Skeletal muscle cell (primary cell): ENCODE results near the gene CLIC5.

Source experiments
- DNase-seq: peaks from one replicate; pipeline ENCODE4 v3.0.0-alpha.2; 2010; ENCODE audit warnings: low read depth
- H3K4me3 ChIP-seq: 2 replicates; pipeline ENCODE4 v1.5.1; 2011; ENCODE audit warnings: low read depth, mild to moderate bottlenecking, control low read depth, low read length, moderate library complexity

The CLIC5 gene

DNA sequence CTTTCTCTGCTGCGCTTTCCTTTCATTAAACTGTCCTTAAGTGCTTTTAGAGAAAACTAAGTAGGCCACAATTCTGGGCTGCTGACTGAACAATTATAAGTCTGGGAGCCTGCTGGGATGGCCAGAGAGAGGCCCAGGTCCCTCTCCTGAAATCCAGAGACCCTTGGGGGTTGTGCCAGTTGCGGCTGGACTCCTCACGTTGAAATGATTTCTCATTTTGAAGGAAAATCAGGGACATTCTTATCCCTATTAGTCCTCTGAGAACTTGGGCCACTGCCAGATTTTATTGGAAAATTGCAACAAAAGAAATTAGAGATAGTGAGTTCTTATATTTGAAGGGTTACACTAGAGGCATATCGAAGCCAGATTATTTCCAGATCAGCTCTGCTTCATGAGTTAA is 145.1 kb downstream of the CLIC5 start:
- no peak for DNase-seq
- H3K4me3 ChIP-seq, result no peak overlapping the region

DNA sequence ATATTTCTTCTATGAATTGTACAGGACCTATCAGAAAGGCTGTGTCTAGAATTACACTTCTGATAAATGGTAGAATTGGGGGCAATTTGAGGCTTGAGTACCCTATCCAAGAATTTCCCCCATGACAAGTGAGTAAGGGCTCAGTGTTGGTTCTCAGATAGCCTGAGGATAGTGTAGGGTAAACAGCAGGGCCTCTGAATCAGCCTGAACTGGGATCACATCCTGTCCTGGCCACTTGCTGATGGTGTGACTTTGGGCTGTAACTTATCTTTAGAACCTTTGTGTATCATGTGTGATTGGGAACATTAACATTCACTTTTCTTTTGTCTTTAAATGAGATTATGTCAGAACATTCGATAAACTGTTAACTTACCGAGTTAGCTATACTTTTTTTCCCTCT is 151.0 kb downstream of the CLIC5 start:
- DNase-seq, result no peak
- no peak overlapping the region for H3K4me3 ChIP-seq

DNA sequence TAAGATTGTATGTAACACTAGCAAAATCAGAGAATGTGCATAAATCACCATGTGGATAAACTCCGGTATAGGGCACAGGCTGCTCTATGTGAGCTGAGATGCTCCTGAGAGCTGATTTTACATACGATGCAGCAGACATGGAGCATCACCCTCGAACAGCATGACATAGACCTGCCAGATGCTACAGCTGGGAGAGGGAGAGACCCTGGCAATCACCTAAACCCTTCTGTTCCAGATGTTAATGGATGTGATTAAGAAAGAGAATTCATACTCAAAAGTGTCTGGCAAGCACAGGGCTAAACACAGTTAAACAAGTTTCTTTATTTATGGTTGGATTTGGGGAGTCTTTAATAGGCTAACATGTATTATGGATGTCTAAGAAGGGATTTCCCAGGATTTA is 157.0 kb downstream of the CLIC5 start:
- no peak overlapping the region for H3K4me3 ChIP-seq
- DNase-seq, result no peak

DNA sequence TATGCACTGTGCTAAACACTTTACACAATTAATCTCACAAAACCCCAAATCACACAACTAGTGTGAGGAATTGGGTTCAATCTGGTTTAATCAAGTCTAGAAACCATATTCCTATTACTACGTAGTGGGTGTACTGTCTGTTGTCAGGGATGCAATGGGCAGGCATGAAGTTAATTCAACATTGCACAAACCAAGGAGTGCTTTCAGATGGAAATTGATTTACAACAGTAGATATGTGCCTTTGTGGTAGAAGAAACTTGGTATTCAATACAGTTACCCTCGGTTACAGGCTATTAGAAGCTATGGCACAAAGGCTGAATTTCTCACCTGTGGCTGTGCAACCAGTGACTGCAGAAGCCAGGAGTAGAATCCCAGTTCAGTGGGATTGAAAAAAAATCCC is 157.8 kb downstream of the CLIC5 start:
- H3K4me3 ChIP-seq, result no peak overlapping the region
- no peak for DNase-seq

DNA sequence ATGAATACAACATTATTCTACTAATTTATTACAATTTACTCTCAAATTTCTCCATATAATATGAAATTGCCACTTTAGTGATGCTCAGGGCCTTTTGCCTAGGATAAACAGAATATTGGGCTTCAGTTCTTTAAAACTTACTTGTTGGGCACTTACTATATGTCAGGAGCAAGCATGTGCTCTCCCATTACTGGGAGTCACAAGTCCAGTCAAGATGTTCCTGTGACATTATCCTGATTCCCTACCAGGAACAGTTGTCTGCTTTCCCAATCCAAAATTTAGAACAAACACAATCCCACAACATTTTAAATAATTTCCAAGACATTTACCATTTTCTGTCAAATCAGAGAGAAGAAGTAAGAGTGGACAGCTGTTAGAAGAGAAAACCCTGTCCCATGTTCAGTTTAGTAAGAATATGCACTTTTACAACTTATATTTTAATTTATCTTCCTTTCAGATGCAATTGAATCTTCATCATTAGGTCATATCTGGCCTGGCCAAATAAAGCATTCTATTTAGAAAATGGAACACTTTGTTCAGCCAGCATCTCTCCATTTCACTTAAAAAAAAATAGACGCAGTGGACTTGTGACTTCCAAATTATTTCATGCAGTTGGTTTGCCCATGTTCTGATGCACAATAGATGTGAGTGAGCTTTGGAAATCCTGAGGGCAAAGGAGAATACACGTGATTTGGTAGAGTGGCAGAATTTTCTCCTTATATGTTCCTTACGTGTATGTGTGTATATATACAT is 159.8 kb downstream of the CLIC5 start:
- no peak overlapping the region for H3K4me3 ChIP-seq
- DNase-seq, result no peak

DNA sequence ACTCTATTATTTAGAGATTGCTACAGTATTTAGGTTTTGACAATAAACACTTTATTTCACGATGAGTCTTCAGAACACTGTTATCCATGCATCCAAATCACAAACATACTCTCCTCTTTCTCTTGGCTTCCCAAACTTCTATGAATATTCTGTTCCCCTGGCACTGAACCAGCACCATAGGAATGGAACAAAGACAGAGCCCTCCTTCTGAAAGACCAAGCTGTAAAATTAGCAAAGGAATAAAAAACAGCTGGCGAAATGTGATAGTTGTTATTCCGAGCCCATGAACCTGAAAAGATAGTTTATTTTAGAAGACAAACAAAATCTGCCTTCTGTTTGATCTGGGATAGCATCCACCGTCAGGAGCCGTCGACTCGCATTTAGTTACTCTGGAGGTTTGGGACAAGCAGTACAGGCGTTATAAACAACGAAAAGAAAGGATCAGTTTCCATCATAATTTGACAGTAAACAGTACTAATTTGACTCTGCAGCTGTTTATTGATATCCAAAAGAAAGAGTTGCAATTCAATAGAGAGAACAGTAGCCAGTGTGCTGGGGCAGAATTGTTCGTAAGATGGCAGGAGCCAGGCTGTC is 161.4 kb downstream of the CLIC5 start:
- no peak for DNase-seq
- H3K4me3 ChIP-seq, result no peak overlapping the region

DNA sequence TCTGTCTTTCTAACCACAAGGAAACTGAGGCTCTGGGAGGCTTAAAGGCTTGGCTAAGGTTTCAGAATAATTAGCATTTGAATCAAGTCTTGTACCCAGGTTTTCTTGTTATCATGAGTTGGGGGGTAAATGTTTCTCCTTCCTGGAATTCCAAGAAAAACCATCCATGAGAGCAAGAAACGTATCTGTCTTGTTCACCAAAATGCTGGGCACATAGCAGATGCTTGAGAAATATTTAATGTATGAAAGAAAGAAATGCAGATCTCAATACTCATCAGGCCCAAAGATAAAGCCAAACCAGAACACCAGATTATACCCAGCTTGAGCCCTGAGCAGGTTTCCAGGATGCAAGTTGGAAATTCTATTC is 164.6 kb downstream of the CLIC5 start:
- no peak overlapping the region for H3K4me3 ChIP-seq
- no peak for DNase-seq

DNA sequence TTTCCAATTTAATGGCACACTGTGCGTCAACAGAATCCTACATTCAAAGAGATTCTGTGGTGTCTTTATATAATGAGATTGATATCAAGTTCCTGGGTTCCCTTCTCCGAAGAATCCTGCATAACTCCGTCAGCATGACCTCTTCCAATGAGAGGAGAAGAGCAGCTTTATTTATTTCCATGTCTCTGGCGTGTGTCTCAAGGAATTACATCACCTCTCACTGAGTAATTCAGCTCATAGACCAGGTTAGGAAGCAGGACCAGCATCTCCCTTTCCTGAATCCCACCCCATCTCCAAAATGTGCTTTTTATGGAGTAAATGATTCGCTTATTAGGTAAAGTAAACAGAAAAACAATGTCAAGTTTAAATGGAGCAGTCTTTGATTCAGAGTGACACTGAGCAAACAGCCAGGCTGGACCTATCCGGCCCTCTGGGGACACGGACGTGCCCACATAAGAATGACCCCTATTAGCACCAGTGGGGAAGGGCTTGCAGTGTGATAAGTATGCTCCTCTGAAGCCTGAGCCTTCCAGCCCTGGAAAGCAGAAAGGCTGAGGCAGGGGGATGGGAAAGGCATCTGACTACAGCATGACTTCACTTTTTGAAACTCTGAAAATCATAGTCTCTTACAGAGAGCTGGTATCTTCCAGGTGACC is 165.2 kb downstream of the CLIC5 start:
- DNase-seq, result no peak
- H3K4me3 ChIP-seq, result no peak overlapping the region

DNA sequence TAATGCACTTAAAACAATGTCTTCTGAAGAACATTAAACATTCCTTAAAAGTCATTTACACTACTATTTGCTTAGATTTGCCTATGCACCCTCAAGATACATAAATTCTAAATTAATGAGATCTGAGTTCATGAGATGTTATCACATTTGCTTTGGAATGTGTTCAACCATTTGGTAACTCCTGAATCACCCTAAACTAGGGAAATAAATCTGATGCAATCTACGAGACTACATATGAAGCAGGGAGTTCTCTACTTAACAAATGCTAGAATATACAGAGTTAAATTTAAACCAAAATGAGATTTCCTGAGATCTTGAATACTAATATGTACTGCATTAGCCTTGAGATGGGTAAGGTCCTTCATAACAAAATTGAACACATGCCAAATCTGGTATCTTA is 170.1 kb downstream of the CLIC5 start:
- DNase-seq, result no peak
- H3K4me3 ChIP-seq, result no peak overlapping the region

DNA sequence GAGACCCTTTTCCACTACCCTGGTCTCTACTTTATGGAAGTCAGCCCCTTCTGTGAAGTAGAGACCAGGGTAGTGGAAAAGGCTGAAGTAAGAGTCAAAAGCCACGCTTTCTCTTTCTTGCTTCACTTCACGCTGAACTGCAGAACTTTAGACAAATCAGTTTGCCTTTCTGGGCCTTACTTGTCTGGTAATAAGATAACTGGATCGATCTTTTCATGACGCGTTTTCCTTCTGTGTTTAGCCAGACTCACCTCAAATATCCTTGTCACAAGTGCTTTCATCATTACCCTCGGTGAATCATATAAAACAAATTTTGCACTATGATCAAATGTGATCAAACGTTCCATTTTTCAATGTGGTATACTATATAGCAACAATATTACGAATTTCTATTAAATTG is 170.7 kb downstream of the CLIC5 start:
- DNase-seq, result no peak
- no peak overlapping the region for H3K4me3 ChIP-seq

DNA sequence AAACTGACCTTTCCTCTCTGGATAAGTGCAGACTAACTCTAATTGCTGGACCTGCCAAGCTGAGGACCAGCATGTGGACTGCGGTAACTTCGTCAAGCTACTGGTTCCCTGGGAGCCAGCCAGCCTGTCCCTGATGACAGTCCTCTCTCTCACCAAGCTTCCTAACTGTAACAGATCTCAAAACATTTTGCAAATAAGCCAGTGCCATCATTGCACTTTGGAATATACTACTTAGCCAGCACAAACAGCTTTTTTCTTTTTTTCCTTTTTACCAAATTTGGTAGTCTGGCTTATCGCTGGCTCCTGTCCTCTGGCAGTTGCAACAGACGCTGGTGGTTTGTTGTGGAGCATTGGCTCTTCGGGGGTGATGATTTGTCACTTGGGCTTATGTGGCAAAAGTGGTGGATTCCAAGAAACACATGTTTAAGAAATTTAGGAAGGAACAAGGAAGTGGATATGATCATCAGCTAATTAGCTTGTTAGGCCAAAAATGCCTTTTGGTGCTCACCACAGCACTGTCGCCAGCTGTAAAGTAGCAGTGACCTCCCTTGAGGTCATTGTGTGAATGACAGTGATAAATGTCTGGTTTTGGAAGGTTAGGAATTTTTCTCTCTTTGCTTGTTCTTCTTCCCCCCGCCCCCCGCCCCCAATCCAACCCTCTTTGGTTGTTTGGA is 171.7 kb downstream of the CLIC5 start:
- no peak overlapping the region for H3K4me3 ChIP-seq
- no peak for DNase-seq

DNA sequence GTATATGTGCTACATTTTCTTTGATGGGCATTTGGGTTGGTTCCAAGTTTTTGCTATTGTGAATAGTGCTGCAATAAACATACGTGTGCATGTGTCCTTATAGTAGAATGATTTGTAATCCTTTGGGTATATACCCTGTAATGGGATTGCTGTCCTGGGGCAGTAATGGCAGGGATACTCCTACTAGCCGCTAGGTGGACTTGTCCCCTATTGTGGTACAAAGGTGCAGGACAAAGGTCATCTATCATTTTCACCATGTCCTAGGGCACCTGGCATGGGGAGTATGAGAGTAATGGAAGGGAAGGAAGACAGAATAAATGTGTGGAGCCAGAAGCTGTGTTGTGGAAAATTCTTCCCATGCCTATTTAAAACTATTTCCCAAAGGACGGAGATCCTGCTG is 174.6 kb downstream of the CLIC5 start:
- no peak for DNase-seq
- H3K4me3 ChIP-seq, result no peak overlapping the region

DNA sequence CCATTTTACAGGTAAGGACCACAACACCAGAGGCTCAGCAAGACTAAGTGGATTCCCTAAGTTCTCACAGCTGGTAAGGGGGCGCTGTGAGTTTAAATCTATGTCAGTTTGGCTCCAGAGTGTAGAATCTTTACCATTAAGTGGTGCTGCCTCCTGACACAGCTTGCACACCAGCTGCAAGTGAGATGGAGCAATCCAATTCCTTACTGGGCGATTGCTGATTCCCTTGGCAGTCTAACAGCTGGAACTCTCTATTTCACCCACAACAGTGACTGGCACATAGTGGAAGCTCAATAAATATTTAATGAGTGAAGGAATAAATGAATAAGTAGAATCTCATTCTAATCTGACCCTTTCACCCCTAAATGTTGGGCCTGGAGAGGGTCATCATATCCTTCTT is 176.7 kb downstream of the CLIC5 start:
- H3K4me3 ChIP-seq, result no peak overlapping the region
- DNase-seq, result no peak

DNA sequence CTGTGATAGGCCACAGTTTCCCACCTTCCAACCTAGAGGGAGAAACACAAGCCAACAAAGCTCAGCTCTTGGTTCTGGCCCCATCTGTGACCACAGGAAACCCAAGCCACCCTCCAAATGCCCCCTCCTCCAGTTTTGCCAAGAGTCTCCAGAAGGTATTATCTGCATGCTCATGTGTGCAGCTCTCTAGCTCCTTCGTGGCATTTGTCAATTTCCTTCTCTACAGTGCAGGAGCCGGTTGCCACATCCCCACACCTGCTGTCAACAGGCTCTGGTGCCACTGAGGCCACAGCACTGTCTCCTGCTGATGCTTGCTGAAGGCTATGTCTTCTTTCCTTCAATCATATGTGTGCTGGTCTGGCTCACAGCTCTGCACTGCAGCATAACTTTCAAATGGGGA is 177.2 kb downstream of the CLIC5 start:
- DNase-seq, result no peak
- no peak overlapping the region for H3K4me3 ChIP-seq

DNA sequence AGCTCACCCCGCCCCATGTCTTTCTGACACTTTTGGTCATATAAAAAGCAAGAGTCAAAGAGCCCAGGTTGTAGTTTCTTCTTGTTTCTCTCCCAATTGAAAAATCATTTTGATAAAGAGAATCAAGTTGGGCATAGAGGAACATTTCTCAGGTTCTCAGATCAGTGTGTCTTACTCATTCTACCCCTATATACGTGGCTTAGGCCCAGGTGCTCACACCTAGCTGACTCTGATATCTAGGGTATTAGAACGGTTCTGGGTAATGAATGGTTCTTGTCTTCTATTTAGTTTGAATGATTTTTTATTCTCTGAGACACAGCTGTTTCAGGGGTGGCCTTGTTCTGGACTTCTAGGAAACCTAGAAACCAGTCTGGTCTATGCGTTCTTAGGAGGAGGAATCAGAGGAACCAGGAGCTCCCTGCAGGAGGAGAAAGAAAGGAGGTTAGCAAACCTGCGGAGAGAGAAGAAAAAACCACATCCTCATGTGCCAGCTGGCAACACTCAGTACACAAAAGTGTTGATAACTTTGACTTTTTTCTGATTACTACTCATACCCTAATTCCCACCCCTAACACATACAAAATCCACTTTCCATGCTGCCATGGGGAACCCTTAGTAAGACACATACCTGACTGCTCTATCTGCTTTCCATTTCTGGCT is 178.0 kb downstream of the CLIC5 start:
- H3K4me3 ChIP-seq, result no peak overlapping the region
- DNase-seq, result no peak

DNA sequence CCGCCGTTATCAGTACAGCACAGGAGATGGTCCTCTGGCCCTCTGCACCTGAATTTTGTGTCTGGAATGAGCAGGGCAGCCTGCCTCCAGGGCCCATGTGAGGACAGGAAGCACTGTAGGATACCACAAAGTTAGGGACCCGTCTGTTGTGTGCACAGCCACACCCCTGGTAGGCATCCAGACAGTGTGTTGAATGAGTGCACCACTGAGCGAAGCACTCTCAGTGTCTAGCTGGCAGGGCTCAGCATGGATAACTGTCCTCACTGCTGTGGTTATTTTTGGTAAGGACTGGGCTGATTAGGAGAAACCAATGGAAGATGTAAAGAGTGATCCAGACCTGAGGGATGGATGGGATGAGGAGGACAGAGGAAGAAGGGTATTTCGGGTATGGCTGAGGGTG is 178.7 kb downstream of the CLIC5 start:
- H3K4me3 ChIP-seq, result no peak overlapping the region
- DNase-seq, result no peak

DNA sequence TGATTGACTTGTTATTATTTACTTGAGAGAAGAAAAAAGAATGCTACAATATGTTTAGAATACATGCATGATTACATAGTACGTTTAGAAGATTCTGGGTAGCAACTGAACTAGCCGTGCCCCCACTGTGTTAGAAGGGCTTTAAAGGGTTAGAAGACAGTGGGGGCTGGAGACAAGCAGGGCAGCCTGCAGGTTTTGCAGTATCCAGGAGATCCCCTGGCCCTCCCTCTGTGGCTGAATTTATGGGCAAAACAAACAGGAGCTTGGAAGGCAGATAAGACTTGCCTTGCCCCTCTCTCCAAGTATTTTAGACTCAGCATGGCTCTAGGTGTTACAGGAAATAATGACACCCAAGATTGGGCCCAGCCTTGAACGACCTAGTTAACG is 179.2 kb downstream of the CLIC5 start:
- DNase-seq, result no peak

DNA sequence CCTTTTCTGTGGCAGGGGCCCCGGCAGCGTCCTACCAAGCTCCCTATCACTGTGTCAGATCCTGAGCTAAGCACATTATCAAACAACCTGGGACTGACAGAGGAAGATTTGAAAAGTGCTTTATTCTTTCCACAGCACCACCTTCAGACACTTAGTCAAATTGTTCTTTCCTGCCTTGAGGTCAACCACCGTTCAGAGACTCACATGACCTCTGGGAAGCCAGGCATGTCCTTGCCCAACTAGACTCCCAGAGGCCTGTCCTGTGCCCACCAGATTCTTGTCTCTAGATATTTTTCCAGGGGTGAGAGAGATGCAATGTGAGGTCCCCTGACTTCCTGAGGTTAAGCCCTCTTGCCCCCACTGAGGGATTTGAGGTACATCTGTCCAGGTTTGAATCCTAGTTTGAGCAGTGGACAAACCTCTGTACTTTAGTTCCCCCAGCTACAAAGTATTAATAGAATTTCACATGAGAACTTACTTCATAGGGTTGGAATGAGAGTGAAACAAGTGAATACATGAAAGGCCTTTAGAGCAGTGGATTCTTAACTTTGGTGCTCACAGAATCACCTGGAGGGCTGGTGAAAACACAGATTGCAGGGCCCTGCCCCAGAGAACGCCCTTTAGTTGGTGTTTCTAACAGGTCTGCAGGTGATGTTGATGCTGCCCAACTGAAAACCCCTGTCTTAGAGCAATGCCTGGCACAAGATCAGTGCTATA is 179.8 kb downstream of the CLIC5 start:
- H3K4me3 ChIP-seq, result no peak overlapping the region
- DNase-seq, result no peak

More for the DNA sequence above, 179.2 kb downstream of the CLIC5 start:
- no peak overlapping the region for H3K4me3 ChIP-seq

DNA sequence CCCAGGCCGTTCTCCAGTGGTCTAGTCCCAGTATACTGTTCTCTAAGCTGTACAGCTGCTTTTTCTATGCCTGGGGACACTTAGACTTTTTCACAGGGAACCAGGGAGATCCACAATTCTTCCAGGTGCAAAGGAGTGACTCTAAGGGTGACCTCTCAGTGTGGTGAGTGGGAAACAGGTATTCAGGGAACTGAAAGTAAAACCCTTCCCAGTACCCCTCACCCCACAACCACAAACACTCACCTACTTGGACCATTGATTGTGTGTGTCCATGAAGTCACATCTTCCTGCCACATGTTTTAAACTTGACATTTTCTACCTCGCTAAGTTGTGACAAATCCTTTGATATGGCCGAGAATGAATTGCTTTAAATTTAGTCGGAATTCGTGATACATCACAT is 183.6 kb downstream of the CLIC5 start:
- DNase-seq, result no peak
- H3K4me3 ChIP-seq, result no peak overlapping the region
